ENCODE results near the gene MRAS.

MRAS gene

DNA sequence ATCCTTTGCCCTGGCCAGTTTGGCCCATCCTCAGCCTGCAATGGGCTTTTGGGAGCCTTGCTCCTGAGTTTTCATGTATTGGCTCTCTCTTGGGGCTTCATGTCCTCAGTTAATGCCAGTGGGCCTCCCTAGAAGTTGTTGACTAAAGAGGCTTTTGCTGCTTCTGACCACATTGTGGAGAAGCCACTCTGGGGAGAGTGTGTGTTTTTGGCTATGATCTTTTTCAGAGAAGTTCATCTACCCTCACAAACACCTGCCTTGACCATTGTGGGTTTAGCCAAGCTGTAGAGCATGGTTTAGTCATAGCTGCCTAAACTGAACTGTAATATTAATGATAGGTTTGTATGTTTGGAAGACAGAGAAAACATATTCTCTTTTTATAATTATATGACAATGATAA is 6.0 kb downstream of the MRAS start:
- Histone ChIP-seq H3K4me1 (ENCODE audit: control insufficient read depth, low read length) (no peaks in the 10 kb centered on the region), H3K79me2 (ENCODE audit: control insufficient read depth, low read length) (no peaks in the 10 kb centered on the region), H3K4me2 (ENCODE audit: low read length) (no peak overlapping the region), H3F3A (ENCODE audit: control insufficient read depth, insufficient read depth) (no peaks in the 10 kb centered on the region), H4K20me1 (ENCODE audit: control insufficient read depth, insufficient read depth, low read depth, low read length) (no peaks in the 10 kb centered on the region), H3K27me3 (ENCODE audit: control insufficient read depth, low read length) (peaks cover 37% of the 10 kb centered on the region), H3K9me2 (replicated peaks; ENCODE audit: control insufficient read depth, low read length) (no peaks in the 10 kb centered on the region), H3K27ac (ENCODE audit: low read depth, low read length) (no peak overlapping the region), H3K9me3 (ENCODE audit: control insufficient read depth, insufficient read depth, low read length) (no peaks in the 10 kb centered on the region), H3K4me3 (ENCODE audit: low read length) (no peak overlapping the region), H3K36me3 (ENCODE audit: control insufficient read depth, low read length) (no peaks in the 10 kb centered on the region)
- TF ChIP-seq EZH2phosphoT487 (IDR thresholded peaks at IDR 0.05; ENCODE audit: borderline replicate concordance, low read length), result no peak
- no peak for TF ChIP-seq CTCF (IDR thresholded peaks at IDR 0.05; ENCODE audit: low read depth, low read length, poor library complexity, severe bottlenecking)

- TF ChIP-seq EZH2phosphoT487 (IDR thresholded peaks at IDR 0.05; ENCODE audit: borderline replicate concordance, low read length) (no peak), CTCF (IDR thresholded peaks at IDR 0.05; ENCODE audit: low read depth, low read length, poor library complexity, severe bottlenecking) (no peak)
- Histone ChIP-seq H3K79me2 (ENCODE audit: control insufficient read depth, low read length) (no peaks in the 10 kb centered on the region), H3K27ac (ENCODE audit: low read depth, low read length) (no peak overlapping the region), H3K36me3 (ENCODE audit: control insufficient read depth, low read length) (no peaks in the 10 kb centered on the region), H3K4me3 (ENCODE audit: low read length) (no peak overlapping the region), H3K9me3 (ENCODE audit: control insufficient read depth, insufficient read depth, low read length) (no peaks in the 10 kb centered on the region), H3K9me2 (replicated peaks; ENCODE audit: control insufficient read depth, low read length) (no peaks in the 10 kb centered on the region), H3K4me2 (ENCODE audit: low read length) (no peak overlapping the region), H3K27me3 (ENCODE audit: control insufficient read depth, low read length) (peaks cover 36% of the 10 kb centered on the region), H4K20me1 (ENCODE audit: control insufficient read depth, insufficient read depth, low read depth, low read length) (no peaks in the 10 kb centered on the region), H3F3A (ENCODE audit: control insufficient read depth, insufficient read depth) (no peaks in the 10 kb centered on the region), H3K4me1 (ENCODE audit: control insufficient read depth, low read length) (no peaks in the 10 kb centered on the region)
These were observed 6.7 kb downstream of the MRAS start for GRCh38 chr3:138355071-138355470.

DNA sequence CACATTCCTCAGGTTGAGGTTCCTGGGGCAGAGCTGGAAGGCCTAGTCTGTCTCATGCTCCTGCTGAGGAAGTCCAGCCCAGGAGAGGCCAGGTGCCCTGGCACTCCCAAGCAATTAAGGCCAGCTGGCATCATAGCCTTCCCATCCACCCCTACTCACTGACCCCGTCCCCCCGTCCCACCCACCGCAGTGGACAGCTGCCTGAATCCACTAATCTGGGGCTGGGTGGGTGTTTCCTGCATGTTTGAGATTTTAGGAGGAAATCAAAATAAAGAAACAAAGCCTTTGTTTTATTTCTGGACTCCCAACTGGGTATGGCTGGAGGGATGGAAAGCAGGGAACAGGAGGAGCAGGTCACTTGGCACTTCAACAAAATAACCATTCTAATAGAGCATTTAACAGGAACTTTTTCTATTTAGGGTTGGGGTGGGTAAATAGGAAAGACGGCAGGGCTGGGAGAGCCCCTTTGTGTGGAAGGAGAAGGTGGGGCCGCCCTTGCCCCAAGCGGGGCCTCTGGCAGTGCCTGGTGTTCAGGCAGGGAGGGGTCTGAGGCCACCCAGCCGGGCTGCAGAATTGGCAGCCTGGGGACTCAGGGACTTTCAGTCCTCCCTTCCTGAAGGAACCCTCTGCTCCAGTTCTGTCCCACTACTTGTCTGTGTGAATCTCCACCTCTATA is 8.5 kb downstream of the MRAS start:
- TF ChIP-seq EZH2phosphoT487 (IDR thresholded peaks at IDR 0.05; ENCODE audit: borderline replicate concordance, low read length) (no peak), CTCF (IDR thresholded peaks at IDR 0.05; ENCODE audit: low read depth, low read length, poor library complexity, severe bottlenecking) (no peak)
- no peaks in the 10 kb centered on the region for H3K4me1 ChIP-seq (ENCODE audit: control insufficient read depth, low read length)
- no peaks in the 10 kb centered on the region for H3F3A ChIP-seq (ENCODE audit: control insufficient read depth, insufficient read depth)

More for the DNA sequence above, 8.5 kb downstream of the MRAS start:
- H3K4me2 ChIP-seq (ENCODE audit: low read length), result no peak overlapping the region
- no peaks in the 10 kb centered on the region for H3K79me2 ChIP-seq (ENCODE audit: control insufficient read depth, low read length)
- no peaks in the 10 kb centered on the region for H3K9me2 ChIP-seq (replicated peaks; ENCODE audit: control insufficient read depth, low read length)
- H3K9me3 ChIP-seq (ENCODE audit: control insufficient read depth, insufficient read depth, low read length), result no peaks in the 10 kb centered on the region
- H3K27me3 ChIP-seq (ENCODE audit: control insufficient read depth, low read length), result peaks cover 34% of the 10 kb centered on the region
- H4K20me1 ChIP-seq (ENCODE audit: control insufficient read depth, insufficient read depth, low read depth, low read length), result no peaks in the 10 kb centered on the region
- no peak overlapping the region for H3K4me3 ChIP-seq (ENCODE audit: low read length)
- H3K36me3 ChIP-seq (ENCODE audit: control insufficient read depth, low read length), result no peaks in the 10 kb centered on the region
- no peak overlapping the region for H3K27ac ChIP-seq (ENCODE audit: low read depth, low read length)
